PFSK-1 (cell line): Measurements from ENCODE around the gene MED12.

Experiments
- FOXP2 ChIP-seq: optimal IDR thresholded peaks from 2 replicates; pipeline ENCODE3; 2011; ENCODE audit warnings: borderline replicate concordance, control low read depth, inconsistent platforms; ENCODE audit not compliant: insufficient read depth; ENCODE audit errors: extremely low read length, extremely low read depth
- POLR2AphosphoS5 ChIP-seq: IDR thresholded peaks from 2 replicates; pipeline ENCODE4 v1.6.1; 2012; ENCODE audit warnings: low read depth, mild to moderate bottlenecking, control low read depth, low read length, moderate library complexity
- SIN3A ChIP-seq: IDR thresholded peaks from 2 replicates; pipeline ENCODE4 v1.6.1; 2012; ENCODE audit warnings: mild to moderate bottlenecking, low read length, moderate library complexity, borderline replicate concordance; ENCODE audit not compliant: insufficient read depth
- TAF1 ChIP-seq: IDR thresholded peaks from 2 replicates; pipeline ENCODE4 v1.6.1; 2012; ENCODE audit warnings: low read length, control low read depth, borderline replicate concordance; ENCODE audit not compliant: insufficient read depth
- TF ChIP-seq, protein P1 (sequence below), 2 experiments: IDR thresholded peaks; 2 replicates each; pipeline versions ENCODE4 v1.6.1 to v1.8.0; 2011 to 2012; ENCODE audit warnings: low read depth in 2 of 2, low read length in 2 of 2, control low read depth in 1 of 2, inconsistent platforms in 1 of 2, mild to moderate bottlenecking in 1 of 2, moderate library complexity in 1 of 2; ENCODE audit not compliant: insufficient read depth in 1 of 2

Gene MED12

DNA sequence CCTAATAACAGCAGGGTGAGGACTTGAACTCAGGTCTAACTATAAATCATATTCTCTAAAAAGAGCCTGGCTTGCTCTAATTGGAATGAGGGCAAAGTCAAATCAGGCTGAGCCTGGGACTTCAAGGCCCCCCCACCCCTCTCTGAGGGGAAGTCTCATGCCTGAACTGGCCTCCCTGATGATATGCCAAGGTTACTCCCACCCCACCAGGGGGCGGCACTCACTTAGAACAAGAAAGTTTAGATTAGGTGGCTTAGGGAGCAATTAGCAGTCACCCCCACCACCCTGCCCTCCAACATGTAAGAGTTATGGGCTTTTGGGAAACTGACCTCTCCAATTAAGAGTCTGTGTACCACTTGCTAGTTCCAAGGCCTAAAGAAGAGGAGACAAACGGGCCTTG lies 20.1 kb upstream of the MED12 start:
- TF ChIP-seq POLR2AphosphoS5 (no peak), FOXP2 (no peak), TAF1 (no peak), SIN3A (no peak)
- TF ChIP-seq, protein P1, sequence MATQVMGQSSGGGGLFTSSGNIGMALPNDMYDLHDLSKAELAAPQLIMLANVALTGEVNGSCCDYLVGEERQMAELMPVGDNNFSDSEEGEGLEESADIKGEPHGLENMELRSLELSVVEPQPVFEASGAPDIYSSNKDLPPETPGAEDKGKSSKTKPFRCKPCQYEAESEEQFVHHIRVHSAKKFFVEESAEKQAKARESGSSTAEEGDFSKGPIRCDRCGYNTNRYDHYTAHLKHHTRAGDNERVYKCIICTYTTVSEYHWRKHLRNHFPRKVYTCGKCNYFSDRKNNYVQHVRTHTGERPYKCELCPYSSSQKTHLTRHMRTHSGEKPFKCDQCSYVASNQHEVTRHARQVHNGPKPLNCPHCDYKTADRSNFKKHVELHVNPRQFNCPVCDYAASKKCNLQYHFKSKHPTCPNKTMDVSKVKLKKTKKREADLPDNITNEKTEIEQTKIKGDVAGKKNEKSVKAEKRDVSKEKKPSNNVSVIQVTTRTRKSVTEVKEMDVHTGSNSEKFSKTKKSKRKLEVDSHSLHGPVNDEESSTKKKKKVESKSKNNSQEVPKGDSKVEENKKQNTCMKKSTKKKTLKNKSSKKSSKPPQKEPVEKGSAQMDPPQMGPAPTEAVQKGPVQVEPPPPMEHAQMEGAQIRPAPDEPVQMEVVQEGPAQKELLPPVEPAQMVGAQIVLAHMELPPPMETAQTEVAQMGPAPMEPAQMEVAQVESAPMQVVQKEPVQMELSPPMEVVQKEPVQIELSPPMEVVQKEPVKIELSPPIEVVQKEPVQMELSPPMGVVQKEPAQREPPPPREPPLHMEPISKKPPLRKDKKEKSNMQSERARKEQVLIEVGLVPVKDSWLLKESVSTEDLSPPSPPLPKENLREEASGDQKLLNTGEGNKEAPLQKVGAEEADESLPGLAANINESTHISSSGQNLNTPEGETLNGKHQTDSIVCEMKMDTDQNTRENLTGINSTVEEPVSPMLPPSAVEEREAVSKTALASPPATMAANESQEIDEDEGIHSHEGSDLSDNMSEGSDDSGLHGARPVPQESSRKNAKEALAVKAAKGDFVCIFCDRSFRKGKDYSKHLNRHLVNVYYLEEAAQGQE (IDR thresholded peaks at IDR 0.05; ENCODE audit: insufficient read depth in 1 of 2, low read depth in 2 of 2, low read length in 2 of 2): no peak

DNA sequence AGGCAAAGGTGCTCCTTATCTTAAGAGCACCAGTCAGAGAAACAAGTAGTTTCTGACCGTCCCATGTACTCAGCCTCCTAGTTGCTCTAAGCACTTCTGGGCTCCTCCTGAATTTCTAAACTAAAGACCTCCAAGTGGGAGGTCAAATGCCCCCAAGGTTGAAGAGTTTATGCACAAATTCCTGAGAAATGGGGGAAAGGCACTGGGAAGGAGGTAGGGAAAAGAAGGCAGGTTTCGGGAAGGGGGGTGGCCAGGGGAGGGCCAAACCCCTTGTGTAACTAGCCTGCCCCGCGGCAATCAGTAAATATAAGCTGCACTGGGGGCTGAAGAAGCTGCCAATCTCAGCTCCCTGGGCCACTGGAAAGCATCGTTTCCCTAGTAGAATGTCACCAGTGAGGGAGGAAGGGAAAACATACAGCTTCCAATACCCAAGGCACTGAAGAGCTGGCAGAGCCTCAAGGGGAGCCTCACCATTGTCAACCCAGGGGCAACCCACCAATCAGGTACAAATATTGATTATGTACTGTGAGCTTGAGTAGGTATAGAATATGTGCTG lies 19.4 kb upstream of the MED12 start:
- TF ChIP-seq FOXP2 (no peak), TAF1 (no peak), SIN3A (no peak), POLR2AphosphoS5 (no peak)
- TF ChIP-seq, protein P1 (IDR thresholded peaks at IDR 0.05; ENCODE audit: insufficient read depth in 1 of 2, low read depth in 2 of 2, low read length in 2 of 2): no peak

DNA sequence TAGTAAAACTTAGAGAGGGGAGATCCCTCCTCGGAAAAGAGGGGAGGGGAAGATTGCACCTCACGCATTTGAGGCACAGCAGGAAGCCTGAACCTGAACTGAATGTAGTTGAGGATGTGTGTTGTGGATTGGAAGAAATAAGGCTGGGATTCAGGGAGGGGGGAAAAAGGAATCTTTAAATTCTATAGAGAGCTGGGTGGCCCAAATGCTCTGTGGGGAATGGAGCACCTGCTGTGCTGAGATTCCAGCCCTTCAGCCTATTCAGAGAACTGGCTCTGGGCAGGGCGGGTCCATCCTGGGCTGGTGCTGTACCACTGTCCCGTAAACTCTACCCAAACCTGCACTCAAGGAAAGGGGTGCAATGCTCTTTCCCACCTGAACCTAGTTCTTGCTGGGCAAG lies 18.7 kb upstream of the MED12 start:
- TF ChIP-seq FOXP2 (no peak), POLR2AphosphoS5 (no peak), SIN3A (no peak), TAF1 (no peak)
- TF ChIP-seq, protein P1 (IDR thresholded peaks at IDR 0.05; ENCODE audit: insufficient read depth in 1 of 2, low read depth in 2 of 2, low read length in 2 of 2): no peak

DNA sequence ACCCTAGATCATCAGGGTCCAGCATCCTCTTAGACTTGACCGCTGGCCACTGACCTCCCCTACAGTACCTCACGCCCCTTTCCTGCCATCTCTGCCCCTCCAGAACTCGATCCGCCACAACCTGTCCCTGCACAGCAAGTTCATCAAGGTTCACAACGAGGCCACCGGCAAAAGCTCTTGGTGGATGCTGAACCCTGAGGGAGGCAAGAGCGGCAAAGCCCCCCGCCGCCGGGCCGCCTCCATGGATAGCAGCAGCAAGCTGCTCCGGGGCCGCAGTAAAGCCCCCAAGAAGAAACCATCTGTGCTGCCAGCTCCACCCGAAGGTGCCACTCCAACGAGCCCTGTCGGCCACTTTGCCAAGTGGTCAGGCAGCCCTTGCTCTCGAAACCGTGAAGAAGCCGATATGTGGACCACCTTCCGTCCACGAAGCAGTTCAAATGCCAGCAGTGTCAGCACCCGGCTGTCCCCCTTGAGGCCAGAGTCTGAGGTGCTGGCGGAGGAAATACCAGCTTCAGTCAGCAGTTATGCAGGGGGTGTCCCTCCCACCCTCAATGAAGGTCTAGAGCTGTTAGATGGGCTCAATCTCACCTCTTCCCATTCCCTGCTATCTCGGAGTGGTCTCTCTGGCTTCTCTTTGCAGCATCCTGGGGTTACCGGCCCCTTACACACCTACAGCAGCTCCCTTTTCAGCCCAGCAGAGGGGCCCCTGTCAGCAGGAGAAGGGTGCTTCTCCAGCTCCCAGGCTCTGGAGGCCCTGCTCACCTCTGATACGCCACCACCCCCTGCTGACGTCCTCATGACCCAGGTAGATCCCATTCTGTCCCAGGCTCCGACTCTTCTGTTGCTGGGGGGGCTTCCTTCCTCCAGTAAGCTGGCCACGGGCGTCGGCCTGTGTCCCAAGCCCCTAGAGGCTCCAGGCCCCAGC lies 17.6 kb upstream of the MED12 start:
- no peak for TF ChIP-seq FOXP2
- TF ChIP-seq TAF1: no peak
- TF ChIP-seq SIN3A: no peak
- TF ChIP-seq POLR2AphosphoS5: no peak
- TF ChIP-seq, protein P1 (IDR thresholded peaks at IDR 0.05; ENCODE audit: insufficient read depth in 1 of 2, low read depth in 2 of 2, low read length in 2 of 2): no peak
